Neural cell (in vitro differentiated cells): ENCODE data around the gene RNF113B.

ENCODE experiments used
- EP300 ChIP-seq: fragments of 450-650 bp; conservative IDR thresholded peaks from 2 replicates; pipeline ENCODE4 v1.6.1; 2014; ENCODE audit warnings: antibody characterized with exemption, mild to moderate bottlenecking, moderate library complexity; ENCODE audit not compliant: poor library complexity, severe bottlenecking
- EZH2 ChIP-seq: fragments of 200-600, 300-800 bp; shearing (Covaris generic), sonication (generic); IDR thresholded peaks from 2 replicates; pipeline ENCODE4 v1.6.1; 2014; ENCODE audit warnings: antibody characterized with exemption, low read length, borderline replicate concordance, mild to moderate bottlenecking; ENCODE audit not compliant: insufficient read depth, poor library complexity, severe bottlenecking
- MXI1 ChIP-seq: fragments of 450-650 bp; conservative IDR thresholded peaks from 2 replicates; pipeline ENCODE4 v1.6.1; 2014; ENCODE audit warnings: antibody characterized with exemption, mild to moderate bottlenecking; ENCODE audit not compliant: poor library complexity, severe bottlenecking
- POLR2AphosphoS5 ChIP-seq: IDR thresholded peaks from 2 replicates; pipeline ENCODE4 v1.6.1; 2012
- SMC3 ChIP-seq: fragments of 450-650 bp; conservative IDR thresholded peaks from 2 replicates; pipeline ENCODE4 v1.6.1; 2014; ENCODE audit warnings: antibody characterized with exemption, mild to moderate bottlenecking, moderate library complexity; ENCODE audit not compliant: poor library complexity
- TAF1 ChIP-seq: IDR thresholded peaks from 2 replicates; pipeline ENCODE4 v1.6.1; 2012; ENCODE audit warnings: low read depth
- TF ChIP-seq, protein P1 (sequence below): fragments of 450-650 bp; IDR thresholded peaks from 2 replicates; pipeline ENCODE4 v1.5.1; 2014; ENCODE audit warnings: antibody characterized with exemption, mild to moderate bottlenecking, moderate library complexity; ENCODE audit not compliant: poor library complexity, severe bottlenecking
- TF ChIP-seq, protein P2 (sequence below): IDR thresholded peaks from 2 replicates; pipeline ENCODE4 v1.6.1; 2012; ENCODE audit warnings: borderline replicate concordance

DNA sequence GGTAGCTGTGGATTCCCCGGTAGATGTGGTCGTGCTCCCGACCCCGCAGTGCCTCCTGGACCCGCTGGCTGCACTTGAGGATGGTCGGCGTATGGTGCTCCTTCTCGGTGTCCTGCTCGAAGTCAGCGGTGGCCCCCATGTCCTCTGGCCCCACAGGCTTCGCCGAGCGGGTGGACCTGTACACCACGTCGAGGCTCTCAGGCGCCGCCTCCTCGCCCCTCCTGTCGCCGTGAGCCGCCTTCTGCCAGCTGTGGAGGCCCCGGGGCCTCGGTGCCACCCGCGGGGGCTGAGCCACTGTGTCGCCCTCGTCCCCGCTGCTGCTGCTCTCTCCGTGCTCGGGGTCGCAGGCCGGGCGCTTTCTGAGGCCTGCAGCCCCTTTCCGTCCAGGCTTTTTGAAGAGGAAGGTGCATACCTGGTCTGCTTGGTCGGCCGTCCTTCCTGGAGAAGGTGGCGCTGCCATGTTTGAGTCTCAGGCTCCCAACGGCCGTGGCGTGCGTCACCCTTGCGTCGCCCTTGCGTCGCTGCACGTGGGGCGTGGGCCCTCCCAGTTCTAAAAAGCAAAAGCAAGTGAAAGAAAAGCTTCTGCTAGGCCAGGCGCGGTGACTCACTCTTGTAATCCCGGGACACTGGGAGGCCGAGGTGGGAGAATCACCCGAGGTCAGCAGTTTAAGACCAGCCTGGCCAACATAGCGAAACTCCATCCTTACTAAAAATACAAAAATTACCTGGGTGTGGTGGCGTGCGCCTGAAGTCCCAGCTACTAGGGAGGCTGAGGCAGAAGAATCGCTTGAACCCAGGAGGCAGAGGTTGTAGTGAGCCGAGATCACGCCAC, at the start of gene RNF113B:
- TF ChIP-seq EP300 = no peak
- TF ChIP-seq, protein P1, sequence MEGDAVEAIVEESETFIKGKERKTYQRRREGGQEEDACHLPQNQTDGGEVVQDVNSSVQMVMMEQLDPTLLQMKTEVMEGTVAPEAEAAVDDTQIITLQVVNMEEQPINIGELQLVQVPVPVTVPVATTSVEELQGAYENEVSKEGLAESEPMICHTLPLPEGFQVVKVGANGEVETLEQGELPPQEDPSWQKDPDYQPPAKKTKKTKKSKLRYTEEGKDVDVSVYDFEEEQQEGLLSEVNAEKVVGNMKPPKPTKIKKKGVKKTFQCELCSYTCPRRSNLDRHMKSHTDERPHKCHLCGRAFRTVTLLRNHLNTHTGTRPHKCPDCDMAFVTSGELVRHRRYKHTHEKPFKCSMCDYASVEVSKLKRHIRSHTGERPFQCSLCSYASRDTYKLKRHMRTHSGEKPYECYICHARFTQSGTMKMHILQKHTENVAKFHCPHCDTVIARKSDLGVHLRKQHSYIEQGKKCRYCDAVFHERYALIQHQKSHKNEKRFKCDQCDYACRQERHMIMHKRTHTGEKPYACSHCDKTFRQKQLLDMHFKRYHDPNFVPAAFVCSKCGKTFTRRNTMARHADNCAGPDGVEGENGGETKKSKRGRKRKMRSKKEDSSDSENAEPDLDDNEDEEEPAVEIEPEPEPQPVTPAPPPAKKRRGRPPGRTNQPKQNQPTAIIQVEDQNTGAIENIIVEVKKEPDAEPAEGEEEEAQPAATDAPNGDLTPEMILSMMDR = no peak
- TF ChIP-seq, protein P2, sequence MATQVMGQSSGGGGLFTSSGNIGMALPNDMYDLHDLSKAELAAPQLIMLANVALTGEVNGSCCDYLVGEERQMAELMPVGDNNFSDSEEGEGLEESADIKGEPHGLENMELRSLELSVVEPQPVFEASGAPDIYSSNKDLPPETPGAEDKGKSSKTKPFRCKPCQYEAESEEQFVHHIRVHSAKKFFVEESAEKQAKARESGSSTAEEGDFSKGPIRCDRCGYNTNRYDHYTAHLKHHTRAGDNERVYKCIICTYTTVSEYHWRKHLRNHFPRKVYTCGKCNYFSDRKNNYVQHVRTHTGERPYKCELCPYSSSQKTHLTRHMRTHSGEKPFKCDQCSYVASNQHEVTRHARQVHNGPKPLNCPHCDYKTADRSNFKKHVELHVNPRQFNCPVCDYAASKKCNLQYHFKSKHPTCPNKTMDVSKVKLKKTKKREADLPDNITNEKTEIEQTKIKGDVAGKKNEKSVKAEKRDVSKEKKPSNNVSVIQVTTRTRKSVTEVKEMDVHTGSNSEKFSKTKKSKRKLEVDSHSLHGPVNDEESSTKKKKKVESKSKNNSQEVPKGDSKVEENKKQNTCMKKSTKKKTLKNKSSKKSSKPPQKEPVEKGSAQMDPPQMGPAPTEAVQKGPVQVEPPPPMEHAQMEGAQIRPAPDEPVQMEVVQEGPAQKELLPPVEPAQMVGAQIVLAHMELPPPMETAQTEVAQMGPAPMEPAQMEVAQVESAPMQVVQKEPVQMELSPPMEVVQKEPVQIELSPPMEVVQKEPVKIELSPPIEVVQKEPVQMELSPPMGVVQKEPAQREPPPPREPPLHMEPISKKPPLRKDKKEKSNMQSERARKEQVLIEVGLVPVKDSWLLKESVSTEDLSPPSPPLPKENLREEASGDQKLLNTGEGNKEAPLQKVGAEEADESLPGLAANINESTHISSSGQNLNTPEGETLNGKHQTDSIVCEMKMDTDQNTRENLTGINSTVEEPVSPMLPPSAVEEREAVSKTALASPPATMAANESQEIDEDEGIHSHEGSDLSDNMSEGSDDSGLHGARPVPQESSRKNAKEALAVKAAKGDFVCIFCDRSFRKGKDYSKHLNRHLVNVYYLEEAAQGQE = no peak
- no peak for TF ChIP-seq SMC3
- TF ChIP-seq EZH2 = no peak
- no peak for TF ChIP-seq POLR2AphosphoS5
- TF ChIP-seq TAF1 = no peak
- no peak for TF ChIP-seq MXI1
